Subcutaneous preadipocyte (primary cell): ENCODE measurements around the gene RPUSD3. TPM values are rescaled to one million over a fixed set of nuclear protein-coding genes. Genes with fewer than 3 reads are reported as not detected.

Experiments
- total RNA-seq: library from RNA; depleted of rRNA; stranded (reverse); fragments of >200 nt; gene quantifications from 2 replicates; pipeline ENCODE4 v1.2.3, GENCODE V29; 2012

RPUSD3 gene, protein sequence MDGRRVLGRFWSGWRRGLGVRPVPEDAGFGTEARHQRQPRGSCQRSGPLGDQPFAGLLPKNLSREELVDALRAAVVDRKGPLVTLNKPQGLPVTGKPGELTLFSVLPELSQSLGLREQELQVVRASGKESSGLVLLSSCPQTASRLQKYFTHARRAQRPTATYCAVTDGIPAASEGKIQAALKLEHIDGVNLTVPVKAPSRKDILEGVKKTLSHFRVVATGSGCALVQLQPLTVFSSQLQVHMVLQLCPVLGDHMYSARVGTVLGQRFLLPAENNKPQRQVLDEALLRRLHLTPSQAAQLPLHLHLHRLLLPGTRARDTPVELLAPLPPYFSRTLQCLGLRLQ
- total RNA-seq: 37.1 and 44.2 TPM in 2 replicates

GRCh38 chr3:9843715-9844438 lies at the start of gene RPUSD3:
Gene RPUSD3 (minus strand): TSS chr3:9844008. CDS start chr3:9843990, 18 bp downstream.

GRCh38 chr3:9890249-9891071 lies 46.7 kb upstream of the RPUSD3 start, which contains the start of gene JAGN1:
Gene JAGN1 (plus strand): TSS chr3:9890610. CDS start chr3:9890723, 113 bp downstream.

DNA sequence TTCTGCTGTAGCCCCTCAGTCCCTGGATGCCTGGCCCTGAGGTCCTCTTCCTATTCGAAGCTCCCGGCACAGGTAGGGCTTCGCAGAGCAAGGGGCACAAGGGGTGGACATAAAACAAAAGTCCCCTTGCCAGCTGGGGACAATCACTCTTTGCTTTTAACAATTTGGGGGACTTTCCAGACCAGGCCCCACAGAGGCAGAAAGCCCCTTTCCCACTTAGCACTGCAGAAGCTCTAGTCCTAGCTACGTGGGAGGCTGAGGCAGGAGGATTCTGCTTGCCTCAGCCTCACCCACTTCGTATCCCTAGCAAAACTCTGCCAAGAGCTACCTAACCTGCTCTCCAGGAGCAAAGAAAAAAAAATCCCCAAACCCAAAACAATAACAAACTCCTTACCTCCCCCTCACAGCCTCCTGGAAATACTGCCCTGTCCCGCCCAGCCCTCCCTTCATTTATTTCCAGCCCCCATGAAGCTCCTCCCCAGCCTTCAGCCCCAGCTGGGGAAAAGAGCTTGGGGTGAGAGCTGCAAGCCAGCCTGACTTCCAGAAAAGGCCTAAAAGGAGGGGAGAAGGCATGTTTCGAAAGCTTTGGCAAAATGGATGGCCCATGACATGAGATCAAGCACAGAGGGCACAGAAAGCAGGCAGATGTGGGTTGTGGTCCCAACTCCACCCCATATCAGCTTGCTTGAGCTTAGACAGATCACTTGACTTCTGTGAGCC lies 36.2 kb upstream of the RPUSD3 start, which contains the start of gene CIDEC:
Gene CIDEC (minus strand): TSS at position 424 of the 720 bp plus-strand sequence. CDS start 1,767 bp downstream, outside the sequence.

GRCh38 chr3:9809615-9810432 lies 34.0 kb downstream of the RPUSD3 start, which contains the start of gene TTLL3:
Gene TTLL3 (plus strand): TSS chr3:9810262. CDS start chr3:9810662, 400 bp downstream.

DNA sequence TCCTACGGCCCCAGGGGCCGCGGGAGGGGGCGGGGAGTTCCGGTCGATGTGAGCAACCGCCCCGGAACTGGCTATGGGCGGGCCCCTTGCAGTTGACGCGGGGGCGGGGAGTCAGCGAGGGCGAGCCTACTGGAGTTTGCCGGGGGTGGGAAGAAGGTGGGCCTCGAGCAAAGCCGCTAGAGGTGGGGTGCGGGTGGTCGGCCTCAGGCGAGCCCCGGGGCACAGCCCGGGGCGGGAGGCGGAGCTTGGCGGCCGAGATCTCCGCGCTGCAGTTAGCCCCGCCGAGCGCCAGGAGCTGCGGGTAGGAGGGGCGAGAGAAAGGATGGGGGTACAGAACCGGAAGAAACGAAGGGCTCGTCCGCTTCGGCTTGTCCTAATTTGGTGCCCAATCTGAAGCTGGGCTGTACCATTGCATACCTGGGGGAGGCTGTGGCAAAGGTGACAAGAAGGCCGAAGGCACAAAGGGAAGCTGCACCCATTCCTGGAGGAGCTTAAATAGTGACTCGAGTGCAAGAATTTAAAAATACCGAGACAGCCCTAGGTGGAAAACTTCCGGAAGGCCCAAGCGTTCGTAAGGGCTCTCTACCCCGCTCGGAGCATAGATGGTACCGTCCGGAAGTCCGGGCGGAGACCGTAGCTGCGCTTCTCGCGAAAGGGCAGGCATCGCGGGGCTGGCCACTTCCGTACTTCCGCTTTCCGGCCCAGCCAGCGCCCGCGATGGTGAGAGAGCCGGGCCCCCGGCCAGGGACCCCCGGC lies 51.2 kb downstream of the RPUSD3 start, which contains the start of the genes ARPC4 and TADA3:
Gene ARPC4 (plus strand): TSS at position 678 of the 756 bp plus-strand sequence. CDS start 40 bp downstream, at position 718.
Gene TADA3 (minus strand): TSS at position 69 of the 756 bp plus-strand sequence. CDS start 1,007 bp downstream, outside the sequence.

Other genes with a start within 250 kb of the RPUSD3 start
- 36.4 and 42.8 TPM in 2 replicates for gene MTMR14, start 194.5 kb downstream of the RPUSD3 start, total RNA-seq
- gene CPNE9, start 140.2 kb downstream of the RPUSD3 start, total RNA-seq: not detected in 2 replicates
- 14.0 and 20.1 TPM in 2 replicates for gene BRPF1, start 112.3 kb downstream of the RPUSD3 start, total RNA-seq
- gene OGG1, start 94.1 kb downstream of the RPUSD3 start, total RNA-seq: 29.0 and 31.3 TPM in 2 replicates
- 28.0 and 29.8 TPM in 2 replicates for gene CAMK1, start 74.1 kb downstream of the RPUSD3 start, total RNA-seq
- 53.6 and 54.9 TPM in 2 replicates for gene TADA3, start 51.5 kb downstream of the RPUSD3 start, total RNA-seq
- gene ARPC4, start 50.9 kb downstream of the RPUSD3 start, total RNA-seq: 242 and 245 TPM in 2 replicates
- 12.9 and 25.0 TPM in 2 replicates for gene TTLL3, start 33.7 kb downstream of the RPUSD3 start, total RNA-seq
- gene CIDEC, start 36.2 kb upstream of the RPUSD3 start, total RNA-seq: 4.9 and 10.3 TPM in 2 replicates
- 32.8 and 40.1 TPM in 2 replicates for gene JAGN1, start 46.6 kb upstream of the RPUSD3 start, total RNA-seq
- gene IL17RE, start 58.8 kb upstream of the RPUSD3 start, total RNA-seq: 10.3 and 13.9 TPM in 2 replicates
- gene IL17RC, start 73.1 kb upstream of the RPUSD3 start, total RNA-seq: 84.5 and 128 TPM in 2 replicates
- gene CRELD1, start 89.8 kb upstream of the RPUSD3 start, total RNA-seq: 8.6 and 18.4 TPM in 2 replicates
- 2.6 and 3.1 TPM in 2 replicates for gene PRRT3, start 108.4 kb upstream of the RPUSD3 start, total RNA-seq
- 36.0 and 57.0 TPM in 2 replicates for gene EMC3, start 142.8 kb upstream of the RPUSD3 start, total RNA-seq
- gene FANCD2, start 182.4 kb upstream of the RPUSD3 start, total RNA-seq: 18.4 and 31.7 TPM in 2 replicates